B cell (primary cell): ENCODE data around the gene KBTBD13. TPM values are rescaled to one million over a fixed set of nuclear protein-coding genes. Genes with fewer than 3 reads are reported as not detected.

Experiments
- ATAC-seq: fragments of 200-7000 bp; cut with Tn5 transposase; one replicate; pipeline ENCODE4 v1.10.0; 2021; ENCODE audit warnings: low read depth, mild to moderate bottlenecking, moderate number of reproducible peaks, moderate library complexity
- CTCF ChIA-PET: fragments of 350-600 bp; sonication (Branson Sonifier 250); formaldehyde crosslinking; loops from one replicate; lab custom pipeline; 2021; ENCODE audit warnings: antibody characterized with exemption, inconsistent platforms; lab: Charles Lee
- POLR2A ChIA-PET: fragments of 350-600 bp; sonication (Branson Sonifier 250); formaldehyde crosslinking; loops from one replicate; lab custom pipeline; 2021; ENCODE audit warnings: antibody characterized with exemption; lab: Charles Lee
- DNase-seq: peaks from one replicate; pipeline ENCODE4 v3.0.0; 2013
- H2AFZ ChIP-seq: 2 replicates; pipeline ENCODE4 v1.6.1; 2012; ENCODE audit warnings: mild to moderate bottlenecking, low read depth, low read length; ENCODE audit not compliant: insufficient read depth, poor library complexity, severe bottlenecking
- H3K27ac ChIP-seq, 2 donors: 1 replicate in 1 of 2; 2 replicates in 1 of 2; pipeline ENCODE4 v1.5.1; 2012 to 2013; ENCODE audit warnings: low read length in 2 of 2, mild to moderate bottlenecking in 2 of 2, moderate library complexity in 1 of 2
- H3K27me3 ChIP-seq, 4 experiments: fragments of 200-600 bp in 1 of 4; sonication (generic) in 1 of 4; replicated peaks in 1 of 4; 1 replicate in 2 of 4; 2 replicates in 2 of 4; pipeline versions ENCODE4 v1.6.1 to v1.7.0; 2013 to 2016; ENCODE audit warnings: low read length in 3 of 4, mild to moderate bottlenecking in 2 of 4, mixed read lengths in 1 of 4, moderate library complexity in 1 of 4; ENCODE audit not compliant: insufficient read depth in 4 of 4, control insufficient read depth in 3 of 4; ENCODE audit errors: control extremely low read depth in 1 of 4
- H3K36me3 ChIP-seq, 2 experiments: replicated peaks in 1 of 2; 1 replicate in 1 of 2; 2 replicates in 1 of 2; pipeline versions ENCODE4 v1.6.1 to v1.7.1; 2013; ENCODE audit warnings: low read length in 1 of 2; ENCODE audit not compliant: insufficient read depth in 2 of 2, control insufficient read depth in 1 of 2; ENCODE audit errors: control extremely low read depth in 1 of 2, extremely low read depth in 1 of 2
- H3K4me1 ChIP-seq, 2 donors: fragments of 200-600 bp in 1 of 2; sonication (generic) in 1 of 2; 1 replicate in 1 of 2; 2 replicates in 1 of 2; pipeline versions ENCODE4 v1.5.1 to v1.6.1; 2013 to 2017; ENCODE audit warnings: low read length in 2 of 2; ENCODE audit not compliant: control insufficient read depth in 2 of 2, insufficient read depth in 2 of 2
- H3K4me2 ChIP-seq: replicated peaks from 2 replicates; pipeline ENCODE3; 2012; ENCODE audit warnings: mild to moderate bottlenecking, low read depth, low read length; ENCODE audit not compliant: poor library complexity, severe bottlenecking
- H3K4me3 ChIP-seq, 5 experiments: fragments of 200-600 bp in 1 of 5; sonication (generic) in 1 of 5; 1 replicate in 3 of 5; 2 replicates in 2 of 5; pipeline versions ENCODE4 v1.5.1 to v1.7.0; 2011 to 2016; ENCODE audit warnings: low read length in 4 of 5, mild to moderate bottlenecking in 4 of 5, low read depth in 2 of 5, control low read depth in 1 of 5, moderate library complexity in 1 of 5; ENCODE audit not compliant: insufficient read depth in 1 of 5; ENCODE audit errors: control extremely low read depth in 1 of 5, extremely low read depth in 1 of 5
- H3K79me2 ChIP-seq: fragments of 200-600 bp; sonication (generic); one replicate; pipeline ENCODE4 v1.6.0; 2016; ENCODE audit warnings: low read length; ENCODE audit not compliant: control insufficient read depth, insufficient read depth
- H3K9ac ChIP-seq: fragments of 200-600 bp; sonication (generic); 2 replicates; pipeline ENCODE4 v1.6.1; 2017; ENCODE audit warnings: mild to moderate bottlenecking, low read length, moderate library complexity
- H3K9me3 ChIP-seq, 3 donors: one replicate each; pipeline versions ENCODE4 v1.6.1 to v1.7.1; 2013; ENCODE audit warnings: low read length in 2 of 3; ENCODE audit not compliant: control insufficient read depth in 2 of 3, insufficient read depth in 1 of 3; ENCODE audit errors: control extremely low read depth in 1 of 3
- H4K20me1 ChIP-seq: 2 replicates; pipeline ENCODE4 v1.6.0; 2012; ENCODE audit warnings: mild to moderate bottlenecking, low read length; ENCODE audit not compliant: insufficient read depth, control insufficient read depth, poor library complexity, severe bottlenecking
- H3K27ac Mint-ChIP-seq: one replicate; pipeline ENCODE4 v1.8.0; 2021; ENCODE audit warnings: mixed read lengths
- H3K27me3 Mint-ChIP-seq: one replicate; pipeline ENCODE4 v1.8.0; 2021; ENCODE audit warnings: mixed read lengths
- H3K4me1 Mint-ChIP-seq: one replicate; pipeline ENCODE4 v1.8.0; 2021; ENCODE audit warnings: mixed read lengths
- H3K4me3 Mint-ChIP-seq: one replicate; pipeline ENCODE4 v1.8.0; 2021; ENCODE audit warnings: mixed read lengths
- H3K9me3 Mint-ChIP-seq: one replicate; pipeline ENCODE4 v1.8.0; 2022; ENCODE audit warnings: mixed read lengths; ENCODE audit not compliant: insufficient read depth
- EZH2 ChIP-seq: IDR thresholded peaks from 2 replicates; pipeline ENCODE4 v1.6.1; 2012; ENCODE audit warnings: borderline replicate concordance, low read depth, mild to moderate bottlenecking, moderate library complexity, low read length; ENCODE audit not compliant: insufficient read depth, poor library complexity, severe bottlenecking
- WGBS: methylation state at CpG from one replicate; pipeline ENCODE4 v1.1.5; 2013; ENCODE audit warnings: missing lambda C conversion rate; ENCODE audit not compliant: insufficient coverage; 5-methylcytosine and 5-hydroxymethylcytosine counted together
- intact Hi-C: fragments of 100-400 bp; cut with micrococcal nuclease; formaldehyde crosslinking; loops from one replicate; pipeline ENCODE4 v1.10.0; 2022
- polyA plus RNA-seq: library from polyadenylated mRNA; depleted of rRNA; stranded (reverse); fragments of >200 nt; gene quantifications from 2 replicates; pipeline ENCODE4 v1.2.3, GENCODE V29; 2012
- total RNA-seq, 2 donors: library from RNA; stranded (reverse); fragments of 120-200 nt in 1 of 2; gene quantifications; 1 replicate in 1 of 2; 2 replicates in 1 of 2; pipeline versions ENCODE4 v1.2.3 to v1.2.4, GENCODE V29; 2013 to 2022
- TF ChIP-seq, protein P1 (sequence below): fragments of 200-600 bp; IDR thresholded peaks from one replicate; pipeline ENCODE4 v1.8.0; 2022; ENCODE audit warnings: antibody characterized with exemption, mild to moderate bottlenecking

Gene KBTBD13
- total and polyA plus RNA-seq, 2 donors (not counting 1 experiment from before 2014, with no cell fraction given): not detected

DNA sequence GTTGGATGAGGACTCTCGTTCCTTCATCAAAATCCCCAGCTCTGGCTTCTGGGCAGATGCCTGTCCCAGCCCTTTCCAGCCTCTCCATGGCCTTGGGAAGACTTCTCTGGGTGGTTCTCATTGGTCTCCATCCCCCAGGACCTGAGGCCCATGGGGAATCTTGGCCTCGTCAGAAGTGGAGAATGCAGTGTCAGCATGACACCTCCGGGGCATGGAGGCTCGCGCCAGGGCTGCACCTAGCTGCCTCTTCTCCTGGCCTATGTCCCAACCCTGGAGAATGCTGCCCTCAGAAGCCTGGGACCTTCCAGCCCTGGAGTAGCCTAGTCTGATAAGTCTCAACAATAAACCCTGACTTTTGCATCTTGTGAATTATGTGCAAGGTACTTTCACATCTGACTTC is 3.0 kb downstream of the KBTBD13 start:
- no peak for ATAC-seq
- Histone ChIP-seq H3K79me2 (no peaks in the 10 kb centered on the region), H3K4me3 (no peak overlapping the region), H3K27me3 (peaks cover 0 to 46% (median 10%) of the 10 kb centered on the region in 4 experiments), H3K4me1 (peaks cover 0 to 6% of the 10 kb centered on the region in 2 donors), H3K9me3 (peaks cover 0 to 8% (median 0%) of the 10 kb centered on the region in 3 donors), H3K27ac (no peak overlapping the region), H3K4me2 (no peak overlapping the region), H3K9ac (no peak overlapping the region), H2AFZ (no peak overlapping the region), H3K36me3 (no peaks in the 10 kb centered on the region), H4K20me1 (no peaks in the 10 kb centered on the region)
- Mint-ChIP-seq H3K27ac (no peak overlapping the region), H3K4me3 (no peak overlapping the region), H3K9me3 (no peaks in the 10 kb centered on the region), H3K4me1 (peaks cover 9% of the 10 kb centered on the region), H3K27me3 (peaks cover 59% of the 10 kb centered on the region)
- DNase-seq: no peak
- TF ChIP-seq, protein P1, sequence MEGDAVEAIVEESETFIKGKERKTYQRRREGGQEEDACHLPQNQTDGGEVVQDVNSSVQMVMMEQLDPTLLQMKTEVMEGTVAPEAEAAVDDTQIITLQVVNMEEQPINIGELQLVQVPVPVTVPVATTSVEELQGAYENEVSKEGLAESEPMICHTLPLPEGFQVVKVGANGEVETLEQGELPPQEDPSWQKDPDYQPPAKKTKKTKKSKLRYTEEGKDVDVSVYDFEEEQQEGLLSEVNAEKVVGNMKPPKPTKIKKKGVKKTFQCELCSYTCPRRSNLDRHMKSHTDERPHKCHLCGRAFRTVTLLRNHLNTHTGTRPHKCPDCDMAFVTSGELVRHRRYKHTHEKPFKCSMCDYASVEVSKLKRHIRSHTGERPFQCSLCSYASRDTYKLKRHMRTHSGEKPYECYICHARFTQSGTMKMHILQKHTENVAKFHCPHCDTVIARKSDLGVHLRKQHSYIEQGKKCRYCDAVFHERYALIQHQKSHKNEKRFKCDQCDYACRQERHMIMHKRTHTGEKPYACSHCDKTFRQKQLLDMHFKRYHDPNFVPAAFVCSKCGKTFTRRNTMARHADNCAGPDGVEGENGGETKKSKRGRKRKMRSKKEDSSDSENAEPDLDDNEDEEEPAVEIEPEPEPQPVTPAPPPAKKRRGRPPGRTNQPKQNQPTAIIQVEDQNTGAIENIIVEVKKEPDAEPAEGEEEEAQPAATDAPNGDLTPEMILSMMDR: no peak
- intact Hi-C loops: no loop called here
- ChIA-PET POLR2A (no interaction called here), CTCF (no interaction called here)
- WGBS: 84% methylated on average over 5 of the region's 5 CpGs

DNA sequence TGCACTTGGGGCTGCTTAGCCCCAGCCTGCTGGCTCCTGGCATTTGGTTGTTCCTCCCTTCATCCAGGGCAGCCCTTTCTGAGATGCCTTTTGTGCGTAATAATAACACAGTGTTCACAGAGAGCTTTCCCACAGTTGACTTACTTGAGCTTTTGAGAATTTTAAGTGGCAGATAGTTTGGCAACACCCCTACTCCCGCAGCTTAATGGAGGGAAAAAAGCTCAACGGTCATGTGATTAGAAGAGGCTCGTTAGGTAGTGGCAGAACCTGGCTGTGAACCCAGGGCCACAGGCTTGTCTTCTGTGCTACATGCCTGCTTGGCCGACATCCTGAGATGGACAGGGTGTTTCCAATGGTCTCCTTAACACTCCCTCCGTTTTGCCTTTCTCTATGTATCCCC is 4.7 kb downstream of the KBTBD13 start:
- no peak overlapping the region for H3K27ac Mint-ChIP-seq
- no peak overlapping the region for H3K27ac ChIP-seq
- no peaks in the 10 kb centered on the region for H3K79me2 ChIP-seq
- no peak overlapping the region for H3K4me2 ChIP-seq
- no peak overlapping the region for H3K9ac ChIP-seq
- peaks cover 0 to 8% (median 0%) of the 10 kb centered on the region in 3 donors for H3K9me3 ChIP-seq
- H3K4me1 Mint-ChIP-seq: peaks cover 7% of the 10 kb centered on the region
- H3K4me3 ChIP-seq: no peak overlapping the region
- TF ChIP-seq EZH2: no peak
- TF ChIP-seq, protein P1: no peak
- intact Hi-C loops: no loop called here
- peaks cover 0 to 46% (median 10%) of the 10 kb centered on the region in 4 experiments for H3K27me3 ChIP-seq
- H3K27me3 Mint-ChIP-seq: peaks cover 60% of the 10 kb centered on the region
- no peak overlapping the region for H2AFZ ChIP-seq
- H3K4me1 ChIP-seq: peaks cover 0 to 6% of the 10 kb centered on the region in 2 donors
- no peak overlapping the region for H3K4me3 Mint-ChIP-seq
- POLR2A ChIA-PET: no interaction called here
- H3K36me3 ChIP-seq: no peaks in the 10 kb centered on the region
- WGBS: 75% methylated on average over 6 of the region's 6 CpGs
- ATAC-seq: no peak
- H3K9me3 Mint-ChIP-seq: no peaks in the 10 kb centered on the region
- H4K20me1 ChIP-seq: no peaks in the 10 kb centered on the region
- no peak for DNase-seq
- CTCF ChIA-PET: interaction anchor here (0.8 to 1.1 kb wide), 3 partner anchors 20 to 28 kb away, joined by 3 read pairs; no protein-coding TSS in a partner anchor
